Measurements from ENCODE around the gene KIF26A. TPM values are rescaled to one million over a fixed set of nuclear protein-coding genes. Genes with fewer than 3 reads are reported as not detected.
A peak's percentile ranks its signal among the peaks of the same experiment; 100 is the strongest.

The KIF26A gene
- polyA plus RNA-seq, 6 donors from 2014 or later, result not detected

- H3K27me3 Mint-ChIP-seq, result peaks cover 4 to 12% (median 8%) of the 10 kb centered on the region in 3 donors
- no peak for DNase-seq
- H3K27ac Mint-ChIP-seq, result no peak overlapping the region
- H3K36me3 Mint-ChIP-seq, result peaks cover 0 to 2% of the 10 kb centered on the region in 2 donors
- H3K4me1 Mint-ChIP-seq, result peaks cover 0 to 6% (median 5%) of the 10 kb centered on the region in 3 donors
- ATAC-seq (ENCODE audit: low read depth in 2 of 2), result no peak
- H3K4me3 Mint-ChIP-seq, result peak overlapping the region in 1 of 8 donors; percentile 25
- H3K9me3 Mint-ChIP-seq, result peaks cover 2 to 32% (median 24%) of the 10 kb centered on the region in 7 donors
Measured at GRCh38 chr14:104230119-104230815, 91.9 kb downstream of the KIF26A start.

Other genes with a start within 250 kb of the KIF26A start
- 1 to 10 TPM in 1 of 6 donors, under 1 TPM in 3, not detected in 2; 0.37 to 3.8 (median 0.85) TPM for gene TDRD9, start 210.1 kb upstream of the KIF26A start, polyA plus RNA-seq (ENCODE audit: low read depth in 6 of 6)
- not detected for gene RD3L, start 196.1 kb upstream of the KIF26A start, polyA plus RNA-seq (ENCODE audit: low read depth in 6 of 6)
- not detected for gene ASPG, start 52.9 kb upstream of the KIF26A start, polyA plus RNA-seq (ENCODE audit: low read depth in 6 of 6)